Caco-2 (cell line): Measurements from ENCODE around the gene RBM5. TPM values are rescaled to one million over a fixed set of nuclear protein-coding genes. Genes with fewer than 3 reads are reported as not detected.

Experiments
- BruUV-seq: library from RNA; stranded (reverse); fragments of 400-500 nt; replicated peaks from 2 replicates; lab custom pipeline; 2021; lab: Mats Ljungman, UMichigan
- CTCF ChIA-PET: fragments of 300-600 bp; sonication (Branson Sonifier 250); formaldehyde crosslinking; loops from one replicate; lab custom pipeline; 2022; ENCODE audit warnings: antibody characterized with exemption; lab: Charles Lee
- POLR2A ChIA-PET: fragments of 300-600 bp; sonication (Branson Sonifier 250); formaldehyde crosslinking; loops from one replicate; lab custom pipeline; 2022; ENCODE audit warnings: antibody characterized with exemption; lab: Charles Lee
- DNase-seq, 2 experiments: peaks; one replicate each; pipeline versions ENCODE4 v3.0.0 to v3.0.0-alpha.2; 2020 to 2022
- H3K27me3 ChIP-seq: replicated peaks from 2 replicates; pipeline ENCODE4 v1.6.0; 2011; ENCODE audit warnings: low read length; ENCODE audit not compliant: control insufficient read depth, insufficient read depth
- H3K36me3 ChIP-seq: 2 replicates; pipeline ENCODE4 v1.5.1; 2011; ENCODE audit warnings: low read length; ENCODE audit not compliant: control insufficient read depth, insufficient read depth
- H3K4me1 ChIP-seq: fragments of 250-450 bp; sonication (Bioruptor Pico); 2 replicates; pipeline ENCODE4 v1.5.1; 2020; ENCODE audit warnings: mild to moderate bottlenecking
- H3K4me3 ChIP-seq: 2 replicates; pipeline ENCODE4 v1.5.1; 2011; ENCODE audit warnings: low read depth, mild to moderate bottlenecking, control low read depth, low read length
- H3K9me3 ChIP-seq: fragments of 250-450 bp; sonication (Bioruptor Pico); 2 replicates; pipeline ENCODE4 v1.5.1; 2020; ENCODE audit warnings: mild to moderate bottlenecking, moderate library complexity
- H3K27ac Mint-ChIP-seq: one replicate; pipeline ENCODE4 v1.8.0; 2022; ENCODE audit warnings: mixed read lengths; ENCODE audit not compliant: unreplicated experiment
- H3K27me3 Mint-ChIP-seq: one replicate; pipeline ENCODE4 v1.8.0; 2022; ENCODE audit warnings: mixed read lengths; ENCODE audit not compliant: insufficient read depth, unreplicated experiment
- H3K36me3 Mint-ChIP-seq: one replicate; pipeline ENCODE4 v1.8.0; 2022; ENCODE audit warnings: mild to moderate bottlenecking, mixed read lengths; ENCODE audit not compliant: insufficient read depth, unreplicated experiment
- H3K4me1 Mint-ChIP-seq: one replicate; pipeline ENCODE4 v1.8.0; 2022; ENCODE audit warnings: low read depth, mixed read lengths; ENCODE audit not compliant: unreplicated experiment
- H3K4me3 Mint-ChIP-seq: one replicate; pipeline ENCODE4 v1.8.0; 2022; ENCODE audit warnings: mild to moderate bottlenecking, moderate library complexity, mixed read lengths; ENCODE audit not compliant: unreplicated experiment
- H3K9me3 Mint-ChIP-seq: one replicate; pipeline ENCODE4 v1.8.0; 2022; ENCODE audit warnings: mixed read lengths; ENCODE audit not compliant: unreplicated experiment
- CTCF ChIP-seq, 2 experiments: fragments of 200-600 bp in 1 of 2; IDR thresholded peaks; 1 replicate in 1 of 2; 2 replicates in 1 of 2; pipeline versions ENCODE4 v1.5.1 to v1.8.0; 2011 to 2022; ENCODE audit warnings: antibody characterized with exemption in 1 of 2, control low read depth in 1 of 2, inconsistent platforms in 1 of 2, low read depth in 1 of 2, low read length in 1 of 2, mild to moderate bottlenecking in 1 of 2, moderate library complexity in 1 of 2; ENCODE audit not compliant: insufficient read depth in 1 of 2, severe bottlenecking in 1 of 2, unreplicated experiment in 1 of 2
- intact Hi-C: fragments of 100-400 bp; cut with micrococcal nuclease; formaldehyde crosslinking; loops from one replicate; pipeline ENCODE4 v1.10.0; 2022; ENCODE audit not compliant: unreplicated experiment
- total RNA-seq: library from RNA; stranded (reverse); gene quantifications from 2 replicates; pipeline ENCODE4 v1.2.3, GENCODE V29; 2022

Gene RBM5
- total RNA-seq, 1 experiment from 2014 or later: 145 TPM

GRCh38 chr3:50167841-50168209 is 79.1 kb downstream of the RBM5 start:
- H3K27ac Mint-ChIP-seq: no peak overlapping the region
- Histone ChIP-seq H3K27me3 (no peaks in the 10 kb centered on the region), H3K9me3 (no peaks in the 10 kb centered on the region), H3K4me3 (no peak overlapping the region), H3K4me1 (peaks cover 25% of the 10 kb centered on the region), H3K36me3 (no peaks in the 10 kb centered on the region; the same call in 1 of the 2 replicates)
- H3K36me3 Mint-ChIP-seq: no peaks in the 10 kb centered on the region
- CTCF ChIA-PET: no interaction called here
- intact Hi-C loops: no loop called here
- H3K27me3 Mint-ChIP-seq: no peaks in the 10 kb centered on the region
- BruUV-seq: no TSS peak
- no peaks in the 10 kb centered on the region for H3K9me3 Mint-ChIP-seq
- peaks cover 16% of the 10 kb centered on the region for H3K4me1 Mint-ChIP-seq
- H3K4me3 Mint-ChIP-seq: no peak overlapping the region
- POLR2A ChIA-PET: no interaction called here
- DNase-seq: no peak
- no peak for TF ChIP-seq CTCF (IDR thresholded peaks at IDR 0.05; ENCODE audit: insufficient read depth in 1 of 2, low read depth in 1 of 2, low read length in 1 of 2, severe bottlenecking in 1 of 2, unreplicated experiment in 1 of 2)

- no peak for DNase-seq
- H3K4me1 ChIP-seq: peaks cover 25% of the 10 kb centered on the region
- intact Hi-C loops: no loop called here
- no peaks in the 10 kb centered on the region for H3K36me3 Mint-ChIP-seq
- H3K27ac Mint-ChIP-seq: no peak overlapping the region
- POLR2A ChIA-PET: no interaction called here
- H3K9me3 ChIP-seq: no peaks in the 10 kb centered on the region
- no peaks in the 10 kb centered on the region for H3K9me3 Mint-ChIP-seq
- no TSS peak for BruUV-seq
- no peak overlapping the region for H3K4me3 Mint-ChIP-seq
- CTCF ChIA-PET: no interaction called here
- H3K4me3 ChIP-seq: no peak overlapping the region
- no peaks in the 10 kb centered on the region for H3K27me3 ChIP-seq
- no peaks in the 10 kb centered on the region; the same call in 1 of the 2 replicates for H3K36me3 ChIP-seq
- peaks cover 16% of the 10 kb centered on the region for H3K4me1 Mint-ChIP-seq
- TF ChIP-seq CTCF (IDR thresholded peaks at IDR 0.05; ENCODE audit: insufficient read depth in 1 of 2, low read depth in 1 of 2, low read length in 1 of 2, severe bottlenecking in 1 of 2, unreplicated experiment in 1 of 2): no peak
- no peaks in the 10 kb centered on the region for H3K27me3 Mint-ChIP-seq
Observed at GRCh38 chr3:50168388-50168787, 79.7 kb downstream of the RBM5 start.

Other genes with a start within 250 kb of the RBM5 start
- 25.1 and 28.0 TPM in 2 replicates for gene TRAIP, start 232.4 kb upstream of the RBM5 start, total RNA-seq
- 13.1 and 15.6 TPM in 2 replicates for gene CAMKV, start 219.0 kb upstream of the RBM5 start, total RNA-seq
- gene MST1R, start 185.0 kb upstream of the RBM5 start, total RNA-seq: 11.8 and 13.6 TPM in 2 replicates
- 7.4 and 7.7 TPM in 2 replicates for gene MON1A, start 159.1 kb upstream of the RBM5 start, total RNA-seq
- 69.8 and 74.1 TPM in 2 replicates for gene RBM6, start 148.8 kb upstream of the RBM5 start, total RNA-seq
- gene SEMA3F, start 66.4 kb downstream of the RBM5 start, total RNA-seq: 11.3 and 16.5 TPM in 2 replicates
- 0.50 TPM in 1 of 2 replicates, not detected in the other for gene GNAT1, start 102.7 kb downstream of the RBM5 start, total RNA-seq
- gene SLC38A3, start 116.4 kb downstream of the RBM5 start, total RNA-seq: 11.4 and 16.8 TPM in 2 replicates
- gene GNAI2, start 147.3 kb downstream of the RBM5 start, total RNA-seq: 59.3 and 62.0 TPM in 2 replicates
- gene SEMA3B, start 180.2 kb downstream of the RBM5 start, total RNA-seq: 19.7 and 21.8 TPM in 2 replicates
- not detected in 2 replicates for gene LSMEM2, start 190.2 kb downstream of the RBM5 start, total RNA-seq
- 88.0 and 89.5 TPM in 2 replicates for gene IFRD2, start 203.5 kb downstream of the RBM5 start, total RNA-seq
- gene HYAL3, start 210.5 kb downstream of the RBM5 start, total RNA-seq: 5.2 and 6.8 TPM in 2 replicates
- 6.7 and 8.2 TPM in 2 replicates for gene NAA80, start 210.5 kb downstream of the RBM5 start, total RNA-seq
- gene HYAL1, start 214.7 kb downstream of the RBM5 start, total RNA-seq: 2.3 and 2.6 TPM in 2 replicates
- 30.1 and 31.6 TPM in 2 replicates for gene HYAL2, start 233.8 kb downstream of the RBM5 start, total RNA-seq
- gene TUSC2, start 239.3 kb downstream of the RBM5 start, total RNA-seq: 34.9 and 38.3 TPM in 2 replicates